ENCODE results near the gene WNT7A.

The WNT7A gene

GRCh38 chr3:13849018-13849417 lies 30.9 kb downstream of the WNT7A start:
- TF ChIP-seq CTCF (IDR thresholded peaks at IDR 0.05): no peak
- no peak for DNase-seq
- no peaks in the 10 kb centered on the region for H3K9me3 Mint-ChIP-seq
- H3K27ac Mint-ChIP-seq: no peak overlapping the region
- no peak overlapping the region for H3K4me3 Mint-ChIP-seq
- no peaks in the 10 kb centered on the region for H3K36me3 Mint-ChIP-seq (ENCODE audit: low read depth)
- H3K27me3 Mint-ChIP-seq (ENCODE audit: low read depth, poor library complexity): peaks cover 24% of the 10 kb centered on the region
- H3K4me1 Mint-ChIP-seq: no peaks in the 10 kb centered on the region

GRCh38 chr3:13846716-13847570 lies 32.9 kb downstream of the WNT7A start:
- no peak overlapping the region for H3K4me3 Mint-ChIP-seq

GRCh38 chr3:13846238-13846637 lies 33.6 kb downstream of the WNT7A start:
- Mint-ChIP-seq H3K27me3 (ENCODE audit: low read depth, poor library complexity) (peaks cover 29% of the 10 kb centered on the region), H3K27ac (no peak overlapping the region), H3K9me3 (no peaks in the 10 kb centered on the region), H3K36me3 (ENCODE audit: low read depth) (no peaks in the 10 kb centered on the region), H3K4me3 (no peak overlapping the region), H3K4me1 (no peaks in the 10 kb centered on the region)
- no peak for DNase-seq
- TF ChIP-seq CTCF (IDR thresholded peaks at IDR 0.05): no peak

More at GRCh38 chr3:13846716-13847570, 32.9 kb downstream of the WNT7A start:
- Mint-ChIP-seq H3K36me3 (ENCODE audit: low read depth) (no peaks in the 10 kb centered on the region), H3K27ac (peak overlapping the region; percentile 70), H3K9me3 (no peaks in the 10 kb centered on the region), H3K27me3 (ENCODE audit: low read depth, poor library complexity) (peaks cover 33% of the 10 kb centered on the region), H3K4me1 (no peaks in the 10 kb centered on the region)
- no peak for DNase-seq
- TF ChIP-seq CTCF (IDR thresholded peaks at IDR 0.05): no peak

- TF ChIP-seq CTCF (IDR thresholded peaks at IDR 0.05): no peak
- no peaks in the 10 kb centered on the region for H3K36me3 Mint-ChIP-seq (ENCODE audit: low read depth)
- no peak for DNase-seq
- no peak overlapping the region for H3K27ac Mint-ChIP-seq
- peaks cover 28% of the 10 kb centered on the region for H3K27me3 Mint-ChIP-seq (ENCODE audit: low read depth, poor library complexity)
- no peaks in the 10 kb centered on the region for H3K4me1 Mint-ChIP-seq
- H3K9me3 Mint-ChIP-seq: no peaks in the 10 kb centered on the region
- no peak overlapping the region for H3K4me3 Mint-ChIP-seq
These were observed 34.1 kb downstream of the WNT7A start for GRCh38 chr3:13845806-13846205.

- H3K27me3 Mint-ChIP-seq (ENCODE audit: low read depth, poor library complexity): peaks cover 26% of the 10 kb centered on the region
- DNase-seq: no peak
- H3K36me3 Mint-ChIP-seq (ENCODE audit: low read depth): no peaks in the 10 kb centered on the region
- H3K4me1 Mint-ChIP-seq: no peaks in the 10 kb centered on the region
- H3K9me3 Mint-ChIP-seq: no peaks in the 10 kb centered on the region
- no peak overlapping the region for H3K4me3 Mint-ChIP-seq
- TF ChIP-seq CTCF (IDR thresholded peaks at IDR 0.05): no peak
- H3K27ac Mint-ChIP-seq: no peak overlapping the region
These were observed 35.0 kb downstream of the WNT7A start for GRCh38 chr3:13844911-13845310.

GRCh38 chr3:13844286-13844685 lies 35.6 kb downstream of the WNT7A start:
- H3K4me1 Mint-ChIP-seq: no peaks in the 10 kb centered on the region
- no peak for TF ChIP-seq CTCF (IDR thresholded peaks at IDR 0.05)
- no peak overlapping the region for H3K27ac Mint-ChIP-seq
- H3K4me3 Mint-ChIP-seq: no peak overlapping the region
- no peaks in the 10 kb centered on the region for H3K9me3 Mint-ChIP-seq
- no peaks in the 10 kb centered on the region for H3K36me3 Mint-ChIP-seq (ENCODE audit: low read depth)
- no peak for DNase-seq
- peaks cover 23% of the 10 kb centered on the region for H3K27me3 Mint-ChIP-seq (ENCODE audit: low read depth, poor library complexity)
